Lung (tissue), 12 donors: ENCODE results near the gene TMEM218. TPM values are rescaled to one million over a fixed set of nuclear protein-coding genes. Genes with fewer than 3 reads are reported as not detected.

Experiments used
- ATAC-seq: fragments of 200-7000 bp; cut with Tn5 transposase; one replicate; pipeline ENCODE4 v1.9.1; 2020; ENCODE audit warnings: moderate number of reproducible peaks; ENCODE audit not compliant: insufficient read depth, low FRiP score
- DNase-seq, 3 donors: peaks; one replicate each; pipeline ENCODE4 v3.0.0-alpha.2; 2013 to 2017
- H3K27ac ChIP-seq, 2 donors: one replicate each; pipeline ENCODE4 v1.5.1; 2013; ENCODE audit warnings: mild to moderate bottlenecking in 2 of 2, moderate library complexity in 2 of 2, control low read depth in 1 of 2, inconsistent platforms in 1 of 2, low read depth in 1 of 2, low read length in 1 of 2
- H3K27me3 ChIP-seq, 3 donors: one replicate each; pipeline ENCODE4 v1.5.1; 2013; ENCODE audit warnings: low read length in 2 of 3; ENCODE audit not compliant: control insufficient read depth in 3 of 3, insufficient read depth in 3 of 3
- H3K36me3 ChIP-seq, 4 donors: one replicate each; pipeline ENCODE4 v1.5.1; 2013; ENCODE audit warnings: low read length in 4 of 4, mild to moderate bottlenecking in 1 of 4, moderate library complexity in 1 of 4; ENCODE audit not compliant: control insufficient read depth in 4 of 4, insufficient read depth in 4 of 4
- H3K4me1 ChIP-seq, 5 donors: one replicate each; pipeline ENCODE4 v1.5.1; 2013; ENCODE audit warnings: low read length in 5 of 5, mild to moderate bottlenecking in 2 of 5, moderate library complexity in 1 of 5; ENCODE audit not compliant: control insufficient read depth in 5 of 5, insufficient read depth in 5 of 5
- H3K4me3 ChIP-seq: one replicate; pipeline ENCODE4 v1.5.1; 2013; ENCODE audit warnings: mild to moderate bottlenecking, control low read depth, moderate library complexity
- H3K9ac ChIP-seq, 2 donors: one replicate each; pipeline ENCODE4 v1.5.1; 2013; ENCODE audit warnings: low read length in 2 of 2, control low read depth in 1 of 2; ENCODE audit not compliant: insufficient read depth in 1 of 2
- H3K9me3 ChIP-seq, 4 donors: one replicate each; pipeline ENCODE4 v1.5.1; 2013; ENCODE audit warnings: low read length in 3 of 4, mild to moderate bottlenecking in 1 of 4, moderate library complexity in 1 of 4; ENCODE audit not compliant: control insufficient read depth in 4 of 4, insufficient read depth in 3 of 4
- WGBS, 2 donors: extraction: QIAGEN DNeasy Blood & Tissue Kit; methylation state at CpG; one replicate each; pipeline ENCODE4 v1.1.7; 2013; 5-methylcytosine and 5-hydroxymethylcytosine counted together
- polyA plus RNA-seq, 2 donors: library from polyadenylated mRNA; stranded (reverse); fragments of 200-250 nt; gene quantifications; one replicate each; pipeline ENCODE4 v1.2.1, GENCODE V29; 2013
- total RNA-seq, 2 donors: library from RNA; depleted of rRNA in 1 of 2; stranded (reverse); fragments of >200 nt in 1 of 2; gene quantifications; one replicate each; pipeline ENCODE4 v1.2.1, GENCODE V29; 2014 to 2021
- TF ChIP-seq, protein P1 (sequence below): IDR thresholded peaks from 2 replicates; pipeline ENCODE4 v1.5.1; 2012; ENCODE audit warnings: mild to moderate bottlenecking; ENCODE audit errors: control extremely low read depth, extremely low read depth
- donor health status: control.
- donor health status: control.
- donor health status: Bipolar disorder and iron deficiency.
- donor health status: healthy.
- donor health status: DM: yes; HTN: yes; CAD: no.

The TMEM218 gene
- total and polyA plus RNA-seq, 4 donors: 23.3 to 39.9 (median 27.4) TPM

GRCh38 chr11:125141178-125141577, 29.8 kb upstream of the TMEM218 start:
- ATAC-seq: no peak
- TF ChIP-seq, protein P1, sequence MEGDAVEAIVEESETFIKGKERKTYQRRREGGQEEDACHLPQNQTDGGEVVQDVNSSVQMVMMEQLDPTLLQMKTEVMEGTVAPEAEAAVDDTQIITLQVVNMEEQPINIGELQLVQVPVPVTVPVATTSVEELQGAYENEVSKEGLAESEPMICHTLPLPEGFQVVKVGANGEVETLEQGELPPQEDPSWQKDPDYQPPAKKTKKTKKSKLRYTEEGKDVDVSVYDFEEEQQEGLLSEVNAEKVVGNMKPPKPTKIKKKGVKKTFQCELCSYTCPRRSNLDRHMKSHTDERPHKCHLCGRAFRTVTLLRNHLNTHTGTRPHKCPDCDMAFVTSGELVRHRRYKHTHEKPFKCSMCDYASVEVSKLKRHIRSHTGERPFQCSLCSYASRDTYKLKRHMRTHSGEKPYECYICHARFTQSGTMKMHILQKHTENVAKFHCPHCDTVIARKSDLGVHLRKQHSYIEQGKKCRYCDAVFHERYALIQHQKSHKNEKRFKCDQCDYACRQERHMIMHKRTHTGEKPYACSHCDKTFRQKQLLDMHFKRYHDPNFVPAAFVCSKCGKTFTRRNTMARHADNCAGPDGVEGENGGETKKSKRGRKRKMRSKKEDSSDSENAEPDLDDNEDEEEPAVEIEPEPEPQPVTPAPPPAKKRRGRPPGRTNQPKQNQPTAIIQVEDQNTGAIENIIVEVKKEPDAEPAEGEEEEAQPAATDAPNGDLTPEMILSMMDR: no peak
- peaks cover 0 to 27% (median 0%) of the 10 kb centered on the region in 5 donors for H3K4me1 ChIP-seq
- no peak overlapping the region for H3K4me3 ChIP-seq
- no peaks in the 10 kb centered on the region for H3K36me3 ChIP-seq
- 61 to 69% methylated on average over 12 of the region's 12 CpGs for WGBS, 2 donors
- no peak overlapping the region for H3K27ac ChIP-seq
- peaks cover 0 to 2% (median 0%) of the 10 kb centered on the region in 4 donors for H3K9me3 ChIP-seq
- no peak overlapping the region for H3K9ac ChIP-seq
- H3K27me3 ChIP-seq: no peaks in the 10 kb centered on the region
- no peak for DNase-seq

GRCh38 chr11:125140233-125140632, 28.8 kb upstream of the TMEM218 start:
- Histone ChIP-seq H3K4me1 (peaks cover 0 to 27% (median 0%) of the 10 kb centered on the region in 5 donors), H3K27me3 (no peaks in the 10 kb centered on the region), H3K9ac (no peak overlapping the region), H3K9me3 (peaks cover 0 to 2% (median 0%) of the 10 kb centered on the region in 4 donors), H3K27ac (no peak overlapping the region), H3K4me3 (no peak overlapping the region), H3K36me3 (no peaks in the 10 kb centered on the region)
- TF ChIP-seq, protein P1: no peak
- WGBS, 2 donors: 48 to 49% methylated on average over 8 of the region's 8 CpGs
- ATAC-seq: no peak
- DNase-seq: peak; percentile 69 to 83 (median 75)

GRCh38 chr11:125139778-125140177, 28.4 kb upstream of the TMEM218 start:
- WGBS, 2 donors: 68 to 73% methylated on average over 3 of the region's 3 CpGs
- Histone ChIP-seq H3K27ac (no peak overlapping the region), H3K4me3 (no peak overlapping the region), H3K9me3 (peaks cover 0 to 2% (median 0%) of the 10 kb centered on the region in 4 donors), H3K27me3 (no peaks in the 10 kb centered on the region), H3K36me3 (no peaks in the 10 kb centered on the region), H3K4me1 (peaks cover 0 to 27% (median 0%) of the 10 kb centered on the region in 5 donors), H3K9ac (no peak overlapping the region)
- ATAC-seq (no peak), DNase-seq (peak; percentile 29 to 63 (median 62))
- TF ChIP-seq, protein P1: no peak

DNA sequence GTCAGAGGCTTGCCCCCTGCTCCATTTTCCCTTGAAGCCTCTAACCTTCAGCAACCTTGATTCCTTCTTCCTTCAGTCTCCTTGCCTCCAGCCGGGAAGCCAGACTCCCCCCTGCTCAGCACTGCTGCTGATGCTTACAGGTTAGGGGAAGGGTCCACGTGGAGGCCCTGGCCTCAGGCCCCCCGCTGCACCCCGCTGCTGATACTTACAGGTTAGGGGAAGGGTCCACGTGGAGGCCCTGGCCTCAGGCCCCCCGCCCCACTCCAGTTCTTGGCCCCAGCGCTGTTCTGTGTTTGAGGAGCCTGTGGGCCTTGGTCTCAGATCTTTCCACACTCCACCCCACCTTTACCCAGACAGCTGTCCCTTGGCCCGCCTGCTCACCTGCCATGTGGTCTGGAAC, 27.5 kb upstream of the TMEM218 start:
- no peaks in the 10 kb centered on the region for H3K36me3 ChIP-seq
- no peak overlapping the region for H3K4me3 ChIP-seq
- H3K9me3 ChIP-seq: peaks cover 0 to 2% (median 0%) of the 10 kb centered on the region in 4 donors
- H3K4me1 ChIP-seq: peaks cover 0 to 27% (median 0%) of the 10 kb centered on the region in 5 donors
- TF ChIP-seq, protein P1: no peak
- no peak for DNase-seq
- no peaks in the 10 kb centered on the region for H3K27me3 ChIP-seq
- H3K9ac ChIP-seq: no peak overlapping the region
- ATAC-seq: no peak
- 89 to 92% methylated on average over 8 of the region's 8 CpGs for WGBS, 2 donors
- no peak overlapping the region for H3K27ac ChIP-seq
